ENCODE measurements around the gene PPIP5K2.

PPIP5K2 gene

DNA sequence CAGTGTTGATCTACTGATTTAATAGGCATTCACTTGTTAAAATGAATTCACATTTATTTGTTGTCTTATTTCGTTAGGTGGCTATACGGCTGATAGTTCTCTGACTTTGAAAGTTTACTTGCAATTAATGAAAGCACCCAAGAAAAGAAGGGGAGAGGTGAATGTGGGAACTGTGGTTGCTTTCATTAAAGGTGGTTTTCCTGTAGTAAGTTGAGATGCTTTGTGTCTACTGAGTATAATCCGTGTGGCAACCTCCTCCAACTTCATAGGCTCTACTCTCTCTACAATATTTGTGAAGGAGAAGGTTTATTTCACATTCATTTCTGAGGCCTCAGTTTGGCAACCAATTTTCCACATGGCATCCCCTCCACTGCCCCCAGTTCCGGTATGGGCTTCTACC, 125.7 kb downstream of the PPIP5K2 start:
- no peak for DNase-seq (ENCODE audit: low read depth, low spot score)

DNA sequence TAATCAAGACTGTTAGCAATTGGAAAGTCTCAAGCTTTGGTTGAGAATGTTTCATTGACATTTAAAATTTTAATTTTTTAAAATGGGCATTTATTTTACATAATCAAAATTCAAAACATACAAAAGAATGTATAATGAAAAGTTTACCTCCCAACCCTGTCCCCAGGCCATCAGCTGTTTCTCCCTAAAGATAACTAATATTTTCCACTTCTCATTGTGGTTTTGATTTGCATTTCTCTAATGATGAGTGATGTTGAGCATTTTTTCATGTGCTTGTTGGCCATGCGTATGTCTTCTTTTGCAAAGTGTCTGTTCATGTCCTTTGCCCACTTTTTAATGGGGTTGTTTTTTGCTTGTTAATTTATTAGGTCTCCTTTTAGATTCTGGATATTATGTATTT, 127.0 kb downstream of the PPIP5K2 start:
- DNase-seq (ENCODE audit: low read depth, low spot score), result no peak

DNA sequence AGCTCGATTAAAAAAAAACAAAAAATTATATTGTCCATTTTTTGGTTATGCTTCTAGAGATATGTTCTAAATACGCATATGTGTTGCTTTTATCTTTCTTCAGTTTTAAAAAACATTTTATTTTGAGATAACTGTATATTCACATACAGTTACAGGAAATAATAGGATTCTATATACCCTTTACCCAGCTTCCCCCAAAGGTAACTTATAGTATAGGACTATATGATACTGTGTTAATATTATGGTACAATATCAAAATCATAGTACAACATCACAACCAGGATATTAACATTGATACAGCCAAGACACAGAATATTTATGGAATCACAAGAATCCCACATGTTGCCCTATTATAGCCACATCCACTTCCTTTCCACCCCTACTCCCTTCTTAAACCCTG, 129.0 kb downstream of the PPIP5K2 start:
- DNase-seq (ENCODE audit: low read depth, low spot score), result no peak

DNA sequence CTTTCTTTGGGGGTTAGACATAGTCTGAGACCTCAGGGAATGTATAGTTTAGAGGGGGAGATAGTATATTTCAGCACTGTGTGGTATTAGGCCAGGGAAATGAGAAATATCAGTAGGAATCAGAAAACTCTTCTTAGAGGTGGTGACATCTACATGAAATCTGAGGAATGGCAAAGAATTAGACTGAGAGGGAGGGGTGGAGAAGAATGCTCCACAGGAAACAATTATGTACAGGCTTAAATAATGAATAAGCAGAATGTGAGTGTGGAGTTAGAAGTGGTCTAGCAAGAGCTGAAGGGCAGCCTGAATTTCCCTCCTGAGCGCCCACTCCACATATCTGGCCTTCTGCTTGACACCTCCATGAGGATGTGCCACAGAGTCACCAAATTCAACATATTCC, 134.8 kb downstream of the PPIP5K2 start:
- DNase-seq (ENCODE audit: low read depth, low spot score), result no peak

DNA sequence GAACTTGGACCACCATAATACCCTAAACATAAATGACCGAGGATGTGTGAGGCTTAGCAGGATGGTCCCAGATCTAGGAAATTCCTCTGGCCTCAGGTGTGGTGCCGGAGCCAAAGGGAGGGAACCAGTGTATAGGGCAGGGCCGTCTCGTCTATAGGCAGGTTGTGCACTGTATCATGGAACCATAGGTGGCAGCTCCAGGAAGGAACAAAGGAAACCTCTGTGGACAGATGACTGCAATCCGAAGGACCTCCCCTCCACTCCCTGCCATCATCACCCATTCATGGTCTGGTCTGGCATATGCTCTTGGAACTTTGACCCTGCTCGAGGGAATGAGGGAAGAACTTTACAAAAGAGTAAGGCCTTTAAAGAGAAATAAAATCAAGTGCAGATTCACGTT, 135.6 kb downstream of the PPIP5K2 start:
- DNase-seq (ENCODE audit: low read depth, low spot score), result no peak

DNA sequence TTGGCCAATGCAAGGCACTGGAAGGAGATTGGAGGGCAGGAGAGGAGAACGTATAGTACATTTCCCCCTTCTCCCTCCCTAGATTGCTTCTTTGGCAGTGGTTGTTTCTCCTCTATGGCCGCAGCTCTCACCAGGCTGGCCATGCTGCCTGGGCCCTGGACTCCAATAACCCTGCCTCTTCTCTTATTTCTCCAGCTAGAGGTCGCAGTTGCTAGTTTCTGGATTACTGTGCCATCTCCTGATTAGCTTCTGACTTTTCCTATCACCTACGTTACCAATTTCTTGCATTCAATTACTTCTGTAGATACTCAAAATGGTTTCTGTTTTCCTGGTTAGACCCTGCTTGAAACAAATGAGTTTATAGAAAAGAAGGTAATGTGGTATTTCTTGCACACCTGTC, 136.1 kb downstream of the PPIP5K2 start:
- no peak for DNase-seq (ENCODE audit: low read depth, low spot score)

DNA sequence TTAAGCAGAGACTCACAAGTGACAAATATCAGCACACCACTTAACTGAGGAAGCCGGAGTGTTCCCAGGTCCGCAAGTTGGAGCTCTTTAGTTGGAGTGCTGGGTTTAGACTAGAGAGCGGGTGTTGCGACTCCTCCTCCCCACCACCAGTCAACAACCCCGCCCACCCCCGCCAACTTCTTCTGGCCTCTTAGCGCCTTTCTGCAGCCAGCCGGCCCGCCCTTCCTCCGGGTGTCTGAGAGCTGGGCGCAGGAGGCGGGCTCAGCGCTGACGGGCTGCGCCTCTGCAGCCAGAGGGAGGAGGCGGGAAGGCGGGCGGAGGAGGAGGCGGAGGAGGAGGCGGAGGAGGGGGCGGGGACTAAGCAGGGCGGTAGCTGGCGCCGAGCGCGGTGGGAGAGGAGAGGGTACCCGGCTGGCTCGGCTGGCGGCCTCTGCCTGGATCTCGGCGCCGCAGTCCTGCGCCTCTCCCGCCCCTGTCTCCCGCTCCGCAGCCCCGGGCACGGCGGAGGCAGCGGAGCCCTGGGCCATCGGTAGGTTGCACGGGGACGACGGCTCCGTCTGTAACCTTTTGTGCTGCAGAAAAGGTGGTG, 138.4 kb downstream of the PPIP5K2 start, which contains the start of gene MACIR:
Gene MACIR, plus strand, starts transcription at position 396 of the 589 bp plus-strand sequence. CDS start 17,157 bp downstream, outside the sequence.
- DNase-seq (ENCODE audit: low read depth, low spot score), result peak; percentile 81

DNA sequence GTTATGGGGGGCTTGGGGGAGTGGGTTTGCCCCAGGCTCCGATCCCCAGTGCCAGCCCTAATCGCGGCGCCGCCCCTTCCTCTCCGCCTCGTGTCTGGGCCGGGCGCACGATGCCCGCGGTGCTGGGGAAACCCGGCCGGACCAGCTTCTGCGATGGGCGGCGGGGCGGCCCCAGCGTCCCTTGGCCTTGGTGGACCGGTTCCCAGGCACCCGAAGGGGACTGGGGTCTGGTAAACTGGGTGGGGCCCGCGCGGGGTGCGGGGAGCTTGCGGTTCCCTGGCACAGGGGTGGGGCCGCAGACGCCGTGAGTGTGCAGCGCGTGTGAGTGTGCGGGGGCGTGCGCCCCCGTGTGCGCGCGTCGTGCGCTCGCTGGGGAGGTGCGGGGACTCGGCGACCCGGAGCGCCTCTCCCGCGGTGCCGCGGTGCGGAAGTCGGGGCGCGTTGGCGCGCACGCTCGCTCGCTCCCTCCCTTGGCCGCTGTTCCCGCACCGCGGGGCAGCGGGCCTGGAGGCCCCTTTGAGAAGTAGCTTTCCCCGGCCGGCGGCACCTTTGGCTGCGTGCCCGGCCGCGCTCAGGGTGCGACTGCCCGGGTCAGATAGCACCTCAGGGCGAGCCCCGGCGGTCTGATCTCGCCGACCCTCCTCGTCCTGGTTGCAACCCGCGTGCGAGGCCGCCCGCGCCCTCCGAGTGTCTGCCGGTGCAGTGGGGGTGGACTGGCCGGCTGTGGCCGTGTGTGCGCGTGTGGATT, 139.0 kb downstream of the PPIP5K2 start:
- DNase-seq (ENCODE audit: low read depth, low spot score), result no peak

DNA sequence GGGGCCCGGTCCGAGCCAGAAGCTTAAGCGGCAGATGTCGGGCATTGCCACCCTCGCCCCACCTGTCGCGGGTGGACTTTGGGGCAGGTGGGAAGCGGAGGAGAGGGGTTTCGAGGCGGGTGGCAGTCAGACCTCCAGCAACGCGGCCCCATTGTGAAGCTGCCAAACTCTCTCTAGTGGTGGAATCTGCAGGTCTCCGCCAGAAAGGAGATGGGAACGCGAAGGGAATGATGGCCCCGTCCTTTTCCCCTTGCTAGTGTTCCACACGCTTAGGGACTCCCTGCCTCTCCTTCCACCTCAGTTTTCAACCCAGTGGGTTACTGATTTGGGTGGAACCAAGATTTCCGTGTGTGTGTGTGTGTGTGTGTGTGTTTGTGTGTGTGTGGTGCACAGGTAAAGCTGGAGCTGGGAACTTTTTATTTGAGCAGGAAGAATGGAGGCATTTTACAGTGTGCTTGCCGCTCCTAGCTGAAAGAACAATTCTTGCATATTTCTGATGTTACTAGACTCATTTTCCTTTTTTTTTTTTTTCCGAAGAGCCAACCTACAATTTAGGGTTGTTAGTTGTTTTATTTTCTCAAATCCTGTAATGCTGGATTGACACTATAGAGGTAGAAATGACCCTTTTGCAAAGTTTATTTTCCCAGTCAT, 139.7 kb downstream of the PPIP5K2 start:
- DNase-seq (ENCODE audit: low read depth, low spot score), result no peak

DNA sequence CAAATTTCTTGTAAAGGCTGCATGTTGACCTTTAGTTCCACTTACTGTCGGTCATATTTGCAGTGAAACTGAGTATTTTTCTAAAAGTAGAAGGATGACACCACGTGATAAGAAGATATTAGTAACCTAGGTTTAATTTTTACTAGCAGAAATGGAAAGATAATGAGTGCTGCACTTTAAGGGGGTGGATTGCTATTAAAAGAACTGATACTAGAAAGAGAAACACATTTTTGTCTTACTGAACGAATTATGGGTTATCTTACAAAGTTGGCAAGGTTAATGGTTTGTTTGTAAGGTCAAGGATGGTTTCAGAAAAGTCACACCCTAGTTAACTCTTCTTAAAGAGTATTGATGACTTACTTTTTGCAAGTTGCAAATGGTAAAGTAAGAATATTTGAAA, 140.8 kb downstream of the PPIP5K2 start:
- no peak for DNase-seq (ENCODE audit: low read depth, low spot score)
